GM12878 (cell line): ENCODE results near the gene WDHD1.

ENCODE experiments used
- PML ChIP-seq: IDR thresholded peaks from 2 replicates; pipeline ENCODE4 v1.6.1; 2012; ENCODE audit warnings: low read length, inconsistent platforms
- SP1 ChIP-seq: IDR thresholded peaks from one replicate; pipeline ENCODE4 v1.6.1; 2011; ENCODE audit warnings: low read depth, low read length
- SRF ChIP-seq, 2 experiments: IDR thresholded peaks; 2 replicates each; pipeline ENCODE4 v1.6.1; 2011; ENCODE audit warnings: low read depth in 2 of 2, low read length in 2 of 2, mild to moderate bottlenecking in 1 of 2, moderate library complexity in 1 of 2

GRCh38 chr14:55057919-55058318 is 31.0 kb upstream of the WDHD1 start:
- TF ChIP-seq SRF (IDR thresholded peaks at IDR 0.05; ENCODE audit: low read depth in 2 of 2, low read length in 2 of 2) (no peak), PML (no peak), SP1 (no peak)
